HepG2 (cell line): ENCODE measurements around the gene NEDD8. TPM values are rescaled to one million over a fixed set of nuclear protein-coding genes. Genes with fewer than 3 reads are reported as not detected.

Experiments
- ATF7 ChIP-seq, 2 experiments: fragments of 450-650 bp in 1 of 2; sonication (generic) in 1 of 2; formaldehyde crosslinking in 1 of 2; IDR thresholded peaks; 2 replicates each; pipeline versions ENCODE4 v1.4.0 to v1.6.1; 2016 to 2020; ENCODE audit warnings: antibody characterized with exemption in 1 of 2, mild to moderate bottlenecking in 1 of 2, missing genetic modification reagents in 1 of 2
- ATM ChIP-seq: fragments of 450-650 bp; IDR thresholded peaks from 2 replicates; pipeline ENCODE4 v1.7.1; 2017; ENCODE audit warnings: mild to moderate bottlenecking, borderline replicate concordance
- CERS6 ChIP-seq: sonication (generic); formaldehyde crosslinking; IDR thresholded peaks from 2 replicates; pipeline ENCODE4 v1.5.0; 2020; ENCODE audit warnings: missing genetic modification reagents
- CHD4 ChIP-seq: fragments of 200-600 bp; sonication (generic); IDR thresholded peaks from 2 replicates; pipeline ENCODE4 v1.7.0; 2017; ENCODE audit warnings: mild to moderate bottlenecking, low read length, borderline replicate concordance
- FOSL2 ChIP-seq: sonication (generic); formaldehyde crosslinking; IDR thresholded peaks from 2 replicates; pipeline ENCODE4 v1.4.0; 2020; ENCODE audit warnings: missing genetic modification reagents
- FOXK1 ChIP-seq: sonication (generic); formaldehyde crosslinking; IDR thresholded peaks from 2 replicates; pipeline ENCODE4 v1.4.0; 2020; ENCODE audit warnings: low read depth, missing genetic modification reagents, borderline replicate concordance
- HDAC2 ChIP-seq: sonication (generic); formaldehyde crosslinking; IDR thresholded peaks from 2 replicates; pipeline ENCODE4 v1.4.0; 2020; ENCODE audit warnings: missing genetic modification reagents
- HOXA3 ChIP-seq: sonication (generic); formaldehyde crosslinking; IDR thresholded peaks from 2 replicates; pipeline ENCODE4 v1.5.0; 2020; ENCODE audit warnings: missing genetic modification reagents
- MAFG ChIP-seq: sonication (generic); formaldehyde crosslinking; IDR thresholded peaks from 2 replicates; pipeline ENCODE4 v1.5.1; 2020; ENCODE audit warnings: mild to moderate bottlenecking, missing genetic modification reagents
- MBNL3 ChIP-seq: fragments of 250-450 bp; sonication (Bioruptor Pico); conservative IDR thresholded peaks from 2 replicates; pipeline ENCODE4 v1.8.0; 2022; ENCODE audit warnings: mild to moderate bottlenecking, inconsistent platforms
- PAX8 ChIP-seq: sonication (generic); formaldehyde crosslinking; IDR thresholded peaks from 2 replicates; pipeline ENCODE4 v1.8.0; 2022; ENCODE audit warnings: mild to moderate bottlenecking, missing genetic modification reagents, borderline replicate concordance
- RFX3 ChIP-seq: IDR thresholded peaks from 2 replicates; pipeline ENCODE4 v1.6.1; 2016; ENCODE audit warnings: missing biosample characterization, missing genetic modification reagents
- RFX5 ChIP-seq: IDR thresholded peaks from 2 replicates; pipeline ENCODE4 v1.6.1; 2011; ENCODE audit warnings: low read depth, low read length, improper control_type of control experiment
- SNAI1 ChIP-seq: sonication (generic); formaldehyde crosslinking; IDR thresholded peaks from 2 replicates; pipeline ENCODE4 v1.5.0; 2020; ENCODE audit warnings: mild to moderate bottlenecking, missing genetic modification reagents, borderline replicate concordance
- SNAPC2 ChIP-seq: sonication (generic); formaldehyde crosslinking; IDR thresholded peaks from 2 replicates; pipeline ENCODE4 v1.8.1; 2022; ENCODE audit warnings: mild to moderate bottlenecking, missing genetic modification reagents
- SOX13 ChIP-seq, 3 experiments: fragments of 450-650 bp in 1 of 3; sonication (generic) in 1 of 3; formaldehyde crosslinking in 1 of 3; IDR thresholded peaks in 2 of 3; conservative IDR thresholded peaks in 1 of 3; 2 replicates each; pipeline versions ENCODE4 v1.5.0 to v1.6.1; 2016 to 2020; ENCODE audit warnings: antibody characterized with exemption in 1 of 3, mild to moderate bottlenecking in 1 of 3, missing compliant biosample characterization in 1 of 3, missing genetic modification reagents in 1 of 3, moderate library complexity in 1 of 3
- SRY ChIP-seq: sonication (generic); formaldehyde crosslinking; IDR thresholded peaks from 2 replicates; pipeline ENCODE4 v1.8.0; 2022; ENCODE audit warnings: mild to moderate bottlenecking, missing genetic modification reagents
- SYNCRIP ChIP-seq: fragments of 200-400 bp; formaldehyde crosslinking; IDR thresholded peaks from 2 replicates; pipeline ENCODE4 v1.6.1; 2018; ENCODE audit warnings: mild to moderate bottlenecking, low read depth, low read length; ENCODE audit not compliant: insufficient read depth
- TGIF2 ChIP-seq: IDR thresholded peaks from 2 replicates; pipeline ENCODE4 v1.6.1; 2016; ENCODE audit warnings: control low read depth, missing compliant biosample characterization
- ZBTB4 ChIP-seq: sonication (generic); formaldehyde crosslinking; IDR thresholded peaks from 2 replicates; pipeline ENCODE4 v1.4.0; 2020; ENCODE audit warnings: missing genetic modification reagents, mild to moderate bottlenecking, borderline replicate concordance
- ZNF333 ChIP-seq: sonication (generic); formaldehyde crosslinking; IDR thresholded peaks from 2 replicates; pipeline ENCODE4 v1.4.0; 2020; ENCODE audit warnings: mild to moderate bottlenecking, missing genetic modification reagents, borderline replicate concordance
- ZNF547 ChIP-seq: sonication (generic); formaldehyde crosslinking; IDR thresholded peaks from 2 replicates; pipeline ENCODE4 v1.5.1; 2020; ENCODE audit warnings: mild to moderate bottlenecking, missing genetic modification reagents
- ZNF550 ChIP-seq: sonication (generic); formaldehyde crosslinking; IDR thresholded peaks from 2 replicates; pipeline ENCODE4 v1.4.0; 2020; ENCODE audit warnings: mild to moderate bottlenecking, missing genetic modification reagents, borderline replicate concordance
- ZNF781 ChIP-seq: sonication (generic); formaldehyde crosslinking; IDR thresholded peaks from 2 replicates; pipeline ENCODE4 v1.5.1; 2020; ENCODE audit warnings: borderline replicate concordance, mild to moderate bottlenecking, missing genetic modification reagents; ENCODE audit errors: not compliant biosample characterization
- ZNF784 ChIP-seq: sonication (generic); formaldehyde crosslinking; IDR thresholded peaks from 2 replicates; pipeline ENCODE4 v1.5.1; 2020; ENCODE audit warnings: missing genetic modification reagents, mild to moderate bottlenecking, borderline replicate concordance
- polyA plus RNA-seq, 8 experiments: library from polyadenylated mRNA; depleted of rRNA in 3 of 8; stranded (reverse) in 7 of 8; unstranded in 1 of 8; fragments of >200 nt; fragmentation: Illumina TruSeq in 4 of 8; extraction: Trizol in 4 of 8; gene quantifications; 2 replicates each; pipeline versions ENCODE4 v1.2.1 to v1.2.3, GENCODE V29; 2011 to 2016; ENCODE audit warnings: low read depth in 4 of 8, missing spikeins in 1 of 8, mixed read lengths in 1 of 8; ENCODE audit not compliant: insufficient read depth in 1 of 8
- total RNA-seq, 5 experiments: library from RNA; depleted of rRNA; stranded (reverse); fragments of >200 nt; fragmentation: Illumina TruSeq; extraction: Trizol; gene quantifications; 2 replicates each; pipeline ENCODE4 v1.2.3, GENCODE V29; 2016; ENCODE audit warnings: low read depth in 1 of 5

The NEDD8 gene
- total and polyA plus RNA-seq, 2 of the 13 experiments (the other 11 are each of a cell fraction or from before 2014, with no cell fraction given), result 535 to 713 TPM

GRCh38 chr14:24271134-24271833, 39.1 kb upstream of the NEDD8 start, which contains the start of gene RABGGTA (continued):
- TF ChIP-seq SOX13 (IDR thresholded peaks at IDR 0.05) (peak; percentile 89), SOX13 (CRISPR knock-in tag; conservative IDR thresholded peaks at IDR 0.05 in 1 of 2, IDR thresholded peaks at IDR 0.05 in 1 of 2) (peak; percentile 29 to 82; a peak in 2 of 4 replicates), RFX3 (CRISPR knock-in tag) (no peak; the same call in 1 of the 2 replicates), HDAC2 (CRISPR knock-in tag) (peak; percentile 97), SNAPC2 (peak; percentile 99), SRY (CRISPR knock-in tag) (peak; percentile 100), CHD4 (no peak), SYNCRIP (no peak), MBNL3 (no peak), ZNF784 (CRISPR knock-in tag) (peak; percentile 98), PAX8 (CRISPR knock-in tag) (peak; percentile 100), SNAI1 (peak; percentile 99), CERS6 (CRISPR knock-in tag) (peak; percentile 93; the same call in 1 of the 2 replicates), HOXA3 (peak; percentile 99), ATM (no peak), ZNF547 (CRISPR knock-in tag) (peak; percentile 100), ZNF333 (CRISPR knock-in tag) (peak; percentile 97), ZBTB4 (CRISPR knock-in tag) (peak; percentile 77; the same call in 1 of the 2 replicates), FOXK1 (CRISPR knock-in tag) (peak; percentile 87), FOSL2 (peak; percentile 81), RFX5 (no peak), MAFG (CRISPR knock-in tag) (no peak), ZNF781 (CRISPR knock-in tag) (peak; percentile 98), ATF7 (IDR thresholded peaks at IDR 0.05) (no peak), ATF7 (CRISPR knock-in tag; IDR thresholded peaks at IDR 0.05) (peak; percentile 90), ZNF550 (CRISPR knock-in tag) (peak; percentile 95; the same call in 1 of the 2 replicates), TGIF2 (CRISPR knock-in tag) (no peak; the same call in 1 of the 2 replicates)
